HG02884 (cell line): ENCODE data around the gene CS.

Experiments used
- ATAC-seq: cut with Tn5 transposase; IDR thresholded peaks from one replicate; pipeline ENCODE4 v1.9.1; 2021; ENCODE audit warnings: mild to moderate bottlenecking, moderate library complexity; ENCODE audit not compliant: unreplicated experiment

The CS gene

GRCh38 chr12:56253091-56253490 is 47.0 kb downstream of the CS start:
- ATAC-seq: no peak

- ATAC-seq: no peak
Observed at GRCh38 chr12:56252649-56253048, 47.5 kb downstream of the CS start.

DNA sequence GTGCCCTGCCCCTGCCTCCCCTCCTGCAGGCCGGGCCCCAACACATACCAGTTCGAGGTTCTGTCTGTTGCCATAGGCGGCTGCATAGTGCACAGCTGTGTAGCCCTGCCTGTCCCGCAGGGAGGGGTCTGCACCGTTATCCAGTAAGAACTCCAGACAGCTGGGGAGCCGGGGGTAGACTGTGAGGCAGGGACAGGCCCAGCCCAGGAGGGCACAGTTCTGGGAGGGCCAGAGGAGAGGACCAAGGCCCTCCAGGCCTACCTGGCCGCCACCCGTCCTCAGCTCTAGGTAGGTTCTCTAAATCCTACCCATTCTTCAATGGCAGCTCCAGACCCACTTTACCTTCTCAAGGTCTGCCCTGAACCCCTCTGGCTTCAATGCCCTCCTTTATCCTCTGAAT is 51.4 kb downstream of the CS start:
- no peak for ATAC-seq

GRCh38 chr12:56247923-56248322 is 52.2 kb downstream of the CS start:
- ATAC-seq: no peak

- no peak for ATAC-seq
Observed at GRCh38 chr12:56244494-56244893, 55.6 kb downstream of the CS start.

DNA sequence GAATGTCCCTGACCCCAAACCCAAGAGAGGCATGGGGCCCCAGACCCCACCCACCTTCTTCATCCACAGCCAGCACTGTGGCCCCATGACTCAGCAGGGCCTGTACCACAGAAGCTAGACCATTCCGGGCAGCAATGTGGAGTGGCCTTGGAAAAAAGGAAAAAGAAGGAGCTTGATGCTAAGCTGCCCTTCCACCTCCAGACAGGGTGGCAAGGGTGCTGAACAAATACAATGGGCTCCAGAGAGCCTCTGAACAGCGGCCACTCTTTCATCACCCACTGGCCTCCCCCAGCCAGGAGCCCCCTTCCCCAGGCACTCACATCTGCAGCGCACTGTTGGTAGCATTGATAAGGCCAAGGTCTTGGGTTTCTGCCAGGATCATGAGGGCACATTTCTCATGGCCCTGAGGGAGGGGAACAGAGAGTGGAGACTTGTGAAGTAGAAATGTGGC is 56.4 kb downstream of the CS start:
- ATAC-seq: no peak

DNA sequence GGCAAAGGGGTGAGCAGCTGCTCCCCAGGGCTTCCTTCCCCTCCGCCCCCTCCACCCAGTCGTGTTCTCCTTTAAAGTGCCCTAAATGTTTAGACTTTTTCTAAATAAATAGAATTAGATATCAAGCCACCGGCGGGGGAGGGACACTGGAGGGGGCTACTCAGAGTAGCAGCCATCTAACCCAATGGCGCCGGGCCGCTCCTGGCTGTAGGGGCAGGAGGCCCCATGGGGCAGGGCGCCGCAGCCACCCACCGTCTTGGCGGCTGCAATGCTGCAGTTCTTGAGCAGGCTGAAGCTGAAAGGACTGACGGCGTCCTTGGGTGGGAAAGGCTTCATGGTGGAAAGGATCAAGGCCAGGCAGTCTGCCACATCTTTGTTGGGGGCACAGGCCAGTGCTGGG is 57.1 kb downstream of the CS start:
- no peak for ATAC-seq

GRCh38 chr12:56241424-56242303 is 58.5 kb downstream of the CS start:
- ATAC-seq: no peak

GRCh38 chr12:56237552-56237951 is 62.6 kb downstream of the CS start:
- no peak for ATAC-seq

DNA sequence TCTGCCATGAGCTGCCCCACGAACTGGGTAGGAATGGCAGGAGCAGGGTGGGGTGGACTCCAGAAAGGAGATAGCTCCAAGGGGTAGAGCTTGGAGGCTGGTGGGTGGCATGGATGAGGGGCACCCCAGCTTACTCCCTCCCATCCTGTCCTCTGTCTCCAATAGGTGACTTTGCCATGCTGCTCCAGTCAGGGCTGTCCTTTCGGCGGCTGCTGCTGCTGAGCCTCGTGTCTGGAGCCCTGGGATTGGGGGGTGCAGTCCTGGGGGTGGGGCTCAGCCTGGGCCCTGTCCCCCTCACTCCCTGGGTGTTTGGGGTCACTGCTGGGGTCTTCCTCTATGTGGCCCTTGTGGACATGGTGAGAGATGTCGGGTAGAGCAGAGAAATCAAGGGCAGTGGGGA is 63.1 kb downstream of the CS start:
- no peak for ATAC-seq

DNA sequence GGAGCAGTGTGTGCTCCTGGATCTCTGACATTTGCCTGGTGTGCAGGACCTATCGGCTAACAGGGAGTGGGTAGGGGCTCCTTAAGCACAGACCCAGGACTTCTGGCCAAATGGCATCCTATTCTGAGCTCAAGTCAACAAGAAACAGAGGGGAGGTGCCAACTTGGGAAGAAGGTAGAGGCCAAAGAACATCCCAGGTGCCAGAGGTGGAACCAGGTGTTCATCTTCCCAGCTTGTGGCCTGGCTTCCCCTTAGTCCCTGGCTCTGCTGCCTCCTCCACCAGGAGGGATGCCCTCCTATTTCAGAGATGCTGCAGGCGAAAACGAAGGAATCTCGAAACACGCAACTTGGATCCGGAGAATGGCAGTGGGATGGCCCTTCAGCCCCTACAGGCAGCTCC is 64.0 kb downstream of the CS start:
- ATAC-seq: no peak

- ATAC-seq: no peak
Observed at GRCh38 chr12:56234746-56235436, 65.2 kb downstream of the CS start.

DNA sequence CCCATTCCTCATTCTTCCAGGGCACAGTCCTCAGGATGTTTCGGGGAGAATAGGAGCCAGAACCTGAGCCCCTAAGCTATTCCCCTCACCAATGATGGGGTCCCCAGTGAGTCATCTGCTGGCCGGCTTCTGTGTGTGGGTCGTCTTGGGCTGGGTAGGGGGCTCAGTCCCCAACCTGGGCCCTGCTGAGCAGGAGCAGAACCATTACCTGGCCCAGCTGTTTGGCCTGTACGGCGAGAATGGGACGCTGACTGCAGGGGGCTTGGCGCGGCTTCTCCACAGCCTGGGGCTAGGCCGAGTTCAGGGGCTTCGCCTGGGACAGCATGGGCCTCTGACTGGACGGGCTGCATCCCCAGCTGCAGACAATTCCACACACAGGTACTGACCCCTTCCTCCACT is 68.9 kb downstream of the CS start:
- ATAC-seq: no peak

DNA sequence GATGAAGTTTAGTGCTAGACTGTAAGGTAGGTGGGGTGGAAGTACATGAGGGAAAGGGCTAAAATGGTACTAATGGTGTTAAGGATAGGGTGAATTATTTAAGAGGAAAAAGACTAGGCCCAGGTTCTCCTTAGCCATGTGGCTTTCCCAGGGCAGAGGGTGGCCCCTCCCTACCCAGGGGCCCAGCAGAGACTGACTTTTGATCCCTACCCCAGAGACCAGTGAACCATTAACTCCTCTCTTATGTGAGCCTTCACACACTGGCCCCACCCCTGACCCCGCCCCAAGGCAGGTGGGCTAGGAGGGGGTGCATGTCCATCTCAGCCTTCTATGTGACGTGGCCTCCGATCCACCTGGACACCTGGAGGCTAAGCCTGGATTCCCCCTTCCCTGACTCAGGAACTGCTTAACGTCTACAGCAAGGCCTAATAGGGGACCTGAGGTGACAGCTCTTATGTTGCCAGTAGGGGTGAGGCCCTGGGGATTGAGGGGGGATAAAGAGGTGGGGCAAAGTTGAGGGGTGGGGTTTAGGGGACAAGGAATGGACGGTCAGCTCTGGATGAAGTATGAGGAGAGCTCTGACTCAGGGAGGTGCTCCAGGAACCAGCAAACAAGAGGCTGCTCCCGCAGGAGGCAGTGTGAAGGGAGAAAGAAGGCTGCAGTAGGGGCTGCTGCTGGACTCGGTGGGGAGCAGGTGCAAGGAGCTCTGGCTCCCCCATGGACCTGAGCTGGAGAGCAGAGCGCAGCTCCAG is 69.5 kb downstream of the CS start:
- no peak for ATAC-seq

GRCh38 chr12:56229916-56230431 is 70.2 kb downstream of the CS start, which contains the start of gene SLC39A5:
TSS of gene SLC39A5 (plus strand) at chr12:56230051. CDS start at chr12:56231275, 1,224 bp downstream.
- ATAC-seq: no peak

DNA sequence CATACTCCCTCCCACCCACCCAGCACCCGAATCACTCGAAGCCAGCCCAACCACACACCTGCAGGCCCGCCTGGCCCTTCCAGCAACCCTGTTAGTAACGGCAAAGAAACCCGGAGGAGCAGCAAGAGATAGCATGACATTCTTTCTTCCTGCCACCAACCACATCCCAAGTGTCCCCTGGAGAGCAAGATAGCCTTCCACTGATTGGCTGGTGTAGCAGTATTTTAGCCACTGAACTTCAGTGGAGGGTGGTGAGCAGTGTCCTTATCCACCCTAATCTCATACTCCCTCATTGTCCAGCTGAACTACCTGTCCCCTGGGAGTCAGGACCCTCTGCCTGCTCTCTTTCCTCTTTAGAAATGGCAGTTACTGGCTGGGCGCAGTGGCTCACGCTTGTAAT is 71.0 kb downstream of the CS start:
- no peak for ATAC-seq

DNA sequence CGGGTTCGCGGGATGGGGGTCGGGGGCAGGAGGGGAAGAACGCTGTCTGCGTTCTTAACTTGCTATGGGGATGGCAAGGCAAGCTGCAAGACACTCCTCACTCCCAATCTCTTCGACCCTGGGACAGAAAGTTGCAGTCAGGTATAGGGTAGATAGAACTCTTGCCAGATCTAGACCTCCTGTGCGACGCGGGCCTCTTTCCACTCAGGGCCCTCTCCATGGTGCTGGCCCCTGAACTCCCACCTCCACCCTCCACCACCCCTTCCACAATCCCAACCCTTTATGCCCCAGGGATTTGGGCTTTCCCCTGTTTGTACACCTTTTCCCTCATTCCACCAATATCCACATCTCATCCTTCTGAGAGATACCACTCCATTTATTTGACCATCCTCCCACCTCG is 75.2 kb downstream of the CS start:
- ATAC-seq: no peak

- ATAC-seq: peak; percentile 64
Observed at GRCh38 chr12:56224102-56224701, 75.9 kb downstream of the CS start, which contains the start of gene NABP2. TSS of gene NABP2 (plus strand) at chr12:56224342. CDS start at chr12:56224857, 515 bp downstream.

DNA sequence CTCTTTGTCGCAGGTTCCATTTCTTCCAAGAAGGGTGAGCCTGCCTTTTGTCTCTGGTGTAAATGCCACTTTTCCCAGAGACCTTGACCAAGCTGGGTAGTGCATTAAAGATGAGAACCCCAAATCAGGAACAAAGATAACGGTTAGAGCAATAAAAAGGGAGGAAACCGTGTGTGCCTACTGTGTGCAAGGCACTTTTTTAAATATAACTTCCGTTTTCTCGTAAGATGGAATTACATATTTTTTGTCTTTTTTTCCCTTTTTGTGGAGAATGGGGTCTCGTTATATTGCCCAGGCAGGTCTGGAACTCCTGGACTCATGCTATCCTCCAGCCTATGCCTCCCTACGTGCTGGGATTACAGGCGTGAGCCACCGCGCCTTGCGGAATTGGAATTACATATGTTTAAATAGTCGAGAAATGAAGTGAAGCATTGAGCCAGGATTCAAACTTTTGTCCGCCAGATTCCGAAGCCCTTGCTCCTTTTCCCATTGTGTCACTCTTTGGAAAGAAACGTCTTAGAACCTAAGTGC is 76.5 kb downstream of the CS start:
- ATAC-seq: no peak

DNA sequence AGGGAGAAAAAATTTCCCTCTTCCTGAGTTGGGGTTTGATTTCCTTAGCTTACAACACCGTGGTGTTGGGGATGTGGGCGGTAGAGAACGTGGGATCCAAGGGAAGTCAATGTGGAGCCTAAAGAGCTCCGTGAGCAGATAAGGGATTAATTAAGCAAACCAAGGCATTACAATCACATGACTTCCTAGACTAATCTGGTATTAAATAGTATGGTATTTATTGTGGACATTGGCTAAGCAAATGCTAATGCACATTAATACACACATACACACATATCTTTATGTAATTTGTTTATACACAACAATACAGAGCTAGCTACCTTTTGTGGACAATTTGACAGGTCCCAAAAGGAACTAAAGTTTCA is 77.6 kb downstream of the CS start:
- no peak for ATAC-seq
